ENCODE measurements around the gene LGALS3BP. TPM values are rescaled to one million over a fixed set of nuclear protein-coding genes. Genes with fewer than 3 reads are reported as not detected.

The LGALS3BP gene
- total and polyA plus RNA-seq, 2 donors (not counting 1 experiment from before 2014, with no cell fraction given): 1.8 to 7.5 TPM

DNA sequence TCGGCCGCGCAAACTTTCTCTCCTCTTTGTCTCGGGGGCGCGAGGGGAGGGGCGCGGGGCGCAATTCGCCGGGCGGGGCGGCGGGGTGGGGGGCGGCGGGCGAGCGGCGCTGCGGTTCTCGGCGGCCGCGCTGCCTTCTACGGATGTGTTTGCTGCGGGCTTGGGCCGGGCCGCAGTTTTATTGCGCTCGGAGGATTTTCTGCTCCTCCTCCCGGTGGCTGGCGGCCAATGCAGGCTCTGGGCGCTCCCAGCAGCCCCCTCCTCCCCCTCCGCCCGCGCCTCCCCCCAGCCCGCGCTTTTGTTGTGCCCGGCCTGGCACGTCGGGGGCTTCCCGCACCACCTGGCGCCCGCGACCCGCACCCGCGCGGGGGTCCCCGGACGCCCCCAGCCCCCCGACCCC, 54.5 kb downstream of the LGALS3BP start, which contains the start of gene TIMP2:
Gene TIMP2, minus strand, starts transcription at position 154 of the 400 bp plus-strand sequence. CDS start 299 bp downstream, outside the sequence.
- H3K9me3 Mint-ChIP-seq (ENCODE audit: insufficient read depth): no peaks in the 10 kb centered on the region
- no peak within 1 kb of the TSS for H3K27ac ChIP-seq (ENCODE audit: low read length in 2 of 2)
- ChIA-PET CTCF (interaction anchor here (0.8 kb wide), 2 partner anchors 57 to 59 kb away, joined by 3 to 4 read pairs; no protein-coding TSS in a partner anchor), POLR2A (interaction anchor here (0.8 to 1.1 kb wide), 2 partner anchors 47 to 85 kb away, joined by 9 to 21 read pairs; no protein-coding TSS in a partner anchor)
- H3K27ac Mint-ChIP-seq: peak within 1 kb of the TSS; percentile 15
- H3K9ac ChIP-seq (ENCODE audit: low read length): peak within 1 kb of the TSS; percentile 63
- H3K4me1 ChIP-seq (ENCODE audit: control insufficient read depth in 2 of 2, insufficient read depth in 2 of 2, low read length in 2 of 2): peaks cover 15 to 27% of the 10 kb centered on the region in 2 donors
- H3K4me1 Mint-ChIP-seq: peaks cover 13% of the 10 kb centered on the region
- peak within 1 kb of the TSS; percentile 88 for H3K4me3 Mint-ChIP-seq
- H3K36me3 ChIP-seq (replicated peaks in 1 of 2; ENCODE audit: control extremely low read depth in 1 of 2, control insufficient read depth in 1 of 2, extremely low read depth in 1 of 2, insufficient read depth in 2 of 2, low read length in 1 of 2): no peaks in the 10 kb centered on the region
- H3K4me2 ChIP-seq (replicated peaks; ENCODE audit: low read depth, low read length, poor library complexity, severe bottlenecking): peak within 1 kb of the TSS; percentile 90
- H3K9me3 ChIP-seq (ENCODE audit: control extremely low read depth in 1 of 3, control insufficient read depth in 2 of 3, insufficient read depth in 1 of 3, low read length in 2 of 3): no peaks in the 10 kb centered on the region
- DNase-seq (peak; percentile 86), ATAC-seq (ENCODE audit: low read depth) (peak; percentile 78)
- WGBS (ENCODE audit: insufficient coverage): 1% methylated on average over 44 of the region's 52 CpGs
- no peaks in the 10 kb centered on the region for H3K79me2 ChIP-seq (ENCODE audit: control insufficient read depth, insufficient read depth, low read length)
- intact Hi-C loops (cut with micrococcal nuclease): loop anchor here (2.0 kb wide), 1 partner anchor 36 kb away; no protein-coding TSS in a partner anchor
- H3K27me3 ChIP-seq (replicated peaks in 1 of 4; ENCODE audit: control extremely low read depth in 1 of 4, control insufficient read depth in 3 of 4, insufficient read depth in 4 of 4, low read length in 3 of 4): peaks cover 0 to 8% (median 2%) of the 10 kb centered on the region in 4 experiments
- H3K27me3 Mint-ChIP-seq: peaks cover 11% of the 10 kb centered on the region
- peak within 1 kb of the TSS; percentile 60 to 70 (median 66) for H3K4me3 ChIP-seq (ENCODE audit: control extremely low read depth in 1 of 5, extremely low read depth in 1 of 5, insufficient read depth in 1 of 5, low read depth in 2 of 5, low read length in 4 of 5)
- H4K20me1 ChIP-seq (ENCODE audit: control insufficient read depth, insufficient read depth, low read length, poor library complexity, severe bottlenecking): no peaks in the 10 kb centered on the region
- peak; percentile 66 for TF ChIP-seq CTCF (IDR thresholded peaks at IDR 0.05)
- no peak for TF ChIP-seq EZH2 (IDR thresholded peaks at IDR 0.05; ENCODE audit: borderline replicate concordance, insufficient read depth, low read depth, low read length, poor library complexity, severe bottlenecking)
- peak within 1 kb of the TSS; percentile 67 for H2AFZ ChIP-seq (ENCODE audit: insufficient read depth, low read depth, low read length, poor library complexity, severe bottlenecking)
